ENCODE measurements around the gene LRP5. TPM values are rescaled to one million over a fixed set of nuclear protein-coding genes. Genes with fewer than 3 reads are reported as not detected.

Gene LRP5
- total and polyA plus RNA-seq, 9 of the 15 experiments (the other 6 are each of a cell fraction or from before 2014, with no cell fraction given) = 0.48 to 44.2 (median 13.5) TPM

GRCh38 chr11:68459886-68460740 lies 147.7 kb downstream of the LRP5 start (continued):
- no peak for TF ChIP-seq REST (IDR thresholded peaks at IDR 0.05; ENCODE audit: borderline replicate concordance)
- no peak for TF ChIP-seq REST (CRISPR knock-in tag; IDR thresholded peaks at IDR 0.05; ENCODE audit: low read depth)
- no peak for TF ChIP-seq TAF15 (IDR thresholded peaks at IDR 0.05; ENCODE audit: low read depth, low read length)
- no peak for TF ChIP-seq C11orf30 (IDR thresholded peaks at IDR 0.05; ENCODE audit: low read depth)
- TF ChIP-seq PYGO2 (tag; IDR thresholded peaks at IDR 0.05) = no peak
- no peak for TF ChIP-seq ZNF277 (CRISPR knock-in tag; IDR thresholded peaks at IDR 0.05; ENCODE audit: borderline replicate concordance)
- TF ChIP-seq CSDE1 (IDR thresholded peaks at IDR 0.05) = peak in 1 of 2 experiments; percentile 88; a peak in 2 of 4 replicates
- no peak for TF ChIP-seq TAL1 (IDR thresholded peaks at IDR 0.05)
- TF ChIP-seq PURB (CRISPR knock-in tag; IDR thresholded peaks at IDR 0.05; ENCODE audit: low read depth) = no peak
- TF ChIP-seq BRF2 (IDR thresholded peaks at IDR 0.05; ENCODE audit: borderline replicate concordance, insufficient read depth, insufficient read length) = no peak
- no peak for TF ChIP-seq ZNF668 (CRISPR knock-in tag; IDR thresholded peaks at IDR 0.05)
- no peak for TF ChIP-seq ZNF707 (CRISPR knock-in tag; conservative IDR thresholded peaks at IDR 0.05)
- TF ChIP-seq MCM7 (IDR thresholded peaks at IDR 0.05) = no peak
- TF ChIP-seq RFX5 (IDR thresholded peaks at IDR 0.05; ENCODE audit: low read depth, low read length) = peak; percentile 72; the same call in 1 of the 2 replicates
- no peak for TF ChIP-seq TAF9B (IDR thresholded peaks at IDR 0.05; ENCODE audit: partially characterized antibody)
- TF ChIP-seq TFAM (CRISPR knock-in tag; conservative IDR thresholded peaks at IDR 0.05) = no peak
- TF ChIP-seq ZFP30 (CRISPR knock-in tag; IDR thresholded peaks at IDR 0.05; ENCODE audit: borderline replicate concordance) = peak; percentile 67; the same call in 1 of the 2 replicates
- peak; percentile 82 for TF ChIP-seq RNF2 (IDR thresholded peaks at IDR 0.05)
- peak; percentile 95; the same call in 1 of the 2 replicates for TF ChIP-seq HEY1 (CRISPR knock-in tag; IDR thresholded peaks at IDR 0.05; ENCODE audit: borderline replicate concordance)

Data from K562 (cell line).